Endodermal cell (in vitro differentiated cells): Measurements from ENCODE around the gene P2RX1. TPM values are rescaled to one million over a fixed set of nuclear protein-coding genes. Genes with fewer than 3 reads are reported as not detected.

Source experiments
- DNase-seq: peaks from one replicate; pipeline ENCODE4 v3.0.0-alpha.2; 2017
- H3K27ac ChIP-seq: 2 replicates; pipeline ENCODE4 v1.5.1; 2013; ENCODE audit warnings: mild to moderate bottlenecking, low read depth, low read length, moderate library complexity
- H3K27me3 ChIP-seq: 2 replicates; pipeline ENCODE4 v1.6.1; 2013; ENCODE audit warnings: mild to moderate bottlenecking, low read length, moderate library complexity; ENCODE audit not compliant: insufficient read depth, control insufficient read depth, poor library complexity, severe bottlenecking
- H3K36me3 ChIP-seq: 2 replicates; pipeline ENCODE4 v1.7.0; 2013; ENCODE audit warnings: mild to moderate bottlenecking, low read length, moderate library complexity; ENCODE audit not compliant: control insufficient read depth, insufficient read depth
- H3K4me1 ChIP-seq: one replicate; pipeline ENCODE4 v1.7.0; 2013; ENCODE audit warnings: low read length; ENCODE audit not compliant: control insufficient read depth, insufficient read depth
- H3K4me3 ChIP-seq: 2 replicates; pipeline ENCODE4 v1.5.1; 2013; ENCODE audit warnings: mild to moderate bottlenecking, low read length, moderate library complexity
- H3K9ac ChIP-seq: 2 replicates; pipeline ENCODE4 v1.6.1; 2013; ENCODE audit warnings: mild to moderate bottlenecking, low read length, moderate library complexity; ENCODE audit not compliant: poor library complexity, severe bottlenecking; ENCODE audit errors: extremely low read depth
- H3K9me3 ChIP-seq: 2 replicates; pipeline ENCODE4 v1.6.1; 2013; ENCODE audit warnings: mild to moderate bottlenecking, low read length, moderate library complexity; ENCODE audit not compliant: control insufficient read depth
- H3K27ac Mint-ChIP-seq: 2 replicates; pipeline ENCODE4 v1.8.0; 2020; ENCODE audit warnings: mixed read lengths
- H3K27me3 Mint-ChIP-seq: 2 replicates; pipeline ENCODE4 v1.8.0; 2021; ENCODE audit warnings: mild to moderate bottlenecking, mixed read lengths; ENCODE audit not compliant: insufficient read depth
- H3K36me3 Mint-ChIP-seq: 2 replicates; pipeline ENCODE4 v1.8.0; 2020; ENCODE audit warnings: low read depth, mixed read lengths
- H3K4me1 Mint-ChIP-seq: 2 replicates; pipeline ENCODE4 v1.8.0; 2020; ENCODE audit warnings: mixed read lengths
- H3K4me3 Mint-ChIP-seq: 2 replicates; pipeline ENCODE4 v1.8.0; 2020; ENCODE audit warnings: mild to moderate bottlenecking, moderate library complexity, mixed read lengths
- H3K9me3 Mint-ChIP-seq: 2 replicates; pipeline ENCODE4 v1.8.0; 2020; ENCODE audit warnings: mild to moderate bottlenecking, mixed read lengths
- CTCF ChIP-seq: fragments of 200-600 bp; sonication (generic); conservative IDR thresholded peaks from 2 replicates; pipeline ENCODE4 v1.5.0; 2021; ENCODE audit warnings: antibody characterized with exemption, mild to moderate bottlenecking
- WGBS, 2 experiments: methylation state at CpG; one replicate each; pipeline versions ENCODE4 v1.1.5 to v1.1.7; 2013; ENCODE audit warnings: missing lambda C conversion rate in 2 of 2, mixed read lengths in 1 of 2; ENCODE audit not compliant: insufficient coverage in 1 of 2, insufficient read length in 1 of 2; 5-methylcytosine and 5-hydroxymethylcytosine counted together
- total RNA-seq, 2 donors: library from RNA; stranded (reverse); fragmentation: NEBNext Ultra II Directional in 1 of 2; extraction: Animal tissue kit (Norgen Biotek cat#: 25700) in 1 of 2; gene quantifications; 2 replicates in 1 of 2; 3 replicates in 1 of 2; pipeline ENCODE4 v1.2.1, GENCODE V29; 2021

P2RX1 gene
- total RNA-seq, 2 donors from 2014 or later = not detected

- H3K9me3 ChIP-seq = no peaks in the 10 kb centered on the region
- no peak for DNase-seq
- no peaks in the 10 kb centered on the region for H3K36me3 Mint-ChIP-seq
- H3K27me3 Mint-ChIP-seq = no peaks in the 10 kb centered on the region
- H3K4me3 ChIP-seq = no peak overlapping the region
- H3K27ac ChIP-seq = no peak overlapping the region
- no peak overlapping the region for H3K9ac ChIP-seq
- H3K9me3 Mint-ChIP-seq = no peaks in the 10 kb centered on the region
- no peaks in the 10 kb centered on the region for H3K36me3 ChIP-seq
- peaks cover 9% of the 10 kb centered on the region for H3K4me1 Mint-ChIP-seq
- H3K4me3 Mint-ChIP-seq = no peak overlapping the region
- no peaks in the 10 kb centered on the region for H3K4me1 ChIP-seq
- no peaks in the 10 kb centered on the region for H3K27me3 ChIP-seq
- no peak overlapping the region for H3K27ac Mint-ChIP-seq
- 93 to 95% methylated on average over 15 to 27 of the region's 27 CpGs for WGBS, 2 experiments
- TF ChIP-seq CTCF = no peak
Observed at GRCh38 chr17:3921502-3922319, 5.4 kb upstream of the P2RX1 start.

GRCh38 chr17:3921006-3921405 lies 4.7 kb upstream of the P2RX1 start:
- DNase-seq = no peak
- Histone ChIP-seq H3K9me3 (no peaks in the 10 kb centered on the region), H3K36me3 (no peaks in the 10 kb centered on the region), H3K4me3 (no peak overlapping the region), H3K27ac (no peak overlapping the region), H3K9ac (no peak overlapping the region), H3K27me3 (no peaks in the 10 kb centered on the region), H3K4me1 (no peaks in the 10 kb centered on the region)
- Mint-ChIP-seq H3K4me1 (peaks cover 8% of the 10 kb centered on the region), H3K9me3 (no peaks in the 10 kb centered on the region), H3K27ac (no peak overlapping the region), H3K27me3 (no peaks in the 10 kb centered on the region), H3K4me3 (no peak overlapping the region), H3K36me3 (no peaks in the 10 kb centered on the region)
- no peak for TF ChIP-seq CTCF
- 91 to 93% methylated on average over 14 to 16 of the region's 16 CpGs for WGBS, 2 experiments

- H3K9ac ChIP-seq = no peak overlapping the region
- no peaks in the 10 kb centered on the region for H3K36me3 Mint-ChIP-seq
Observed at GRCh38 chr17:3919123-3919624, 2.9 kb upstream of the P2RX1 start.

More at GRCh38 chr17:3919123-3919624, 2.9 kb upstream of the P2RX1 start:
- no peak for TF ChIP-seq CTCF
- no peak for DNase-seq
- WGBS, 2 experiments = 95% methylated on average over 17 to 22 of the region's 22 CpGs
- Histone ChIP-seq H3K27ac (no peak overlapping the region), H3K27me3 (no peaks in the 10 kb centered on the region), H3K4me3 (no peak overlapping the region), H3K9me3 (no peaks in the 10 kb centered on the region), H3K4me1 (no peaks in the 10 kb centered on the region), H3K36me3 (no peaks in the 10 kb centered on the region)
- Mint-ChIP-seq H3K27ac (no peak overlapping the region), H3K9me3 (no peaks in the 10 kb centered on the region), H3K27me3 (no peaks in the 10 kb centered on the region), H3K4me3 (no peak overlapping the region), H3K4me1 (peaks cover 2% of the 10 kb centered on the region)
